OCI-LY7 (cell line): ENCODE data around the gene HPN.

ENCODE experiments used
- EZH2phosphoT487 ChIP-seq: fragments of 200-600 bp; sonication (generic); IDR thresholded peaks from 2 replicates; pipeline ENCODE4 v1.6.1; 2018; ENCODE audit warnings: low read depth, borderline replicate concordance, mild to moderate bottlenecking, mixed run types, antibody characterized with exemption, low read length, moderate library complexity, mixed read lengths
- TF ChIP-seq, protein P1 (sequence below): fragments of 200-600 bp; sonication (generic); conservative IDR thresholded peaks from 2 replicates; pipeline ENCODE4 v1.5.1; 2014; ENCODE audit warnings: mild to moderate bottlenecking, antibody characterized with exemption, low read length, moderate library complexity, mixed read lengths

GRCh38 chr19:35033067-35034004, 8.2 kb upstream of the HPN start:
- TF ChIP-seq, protein P1, sequence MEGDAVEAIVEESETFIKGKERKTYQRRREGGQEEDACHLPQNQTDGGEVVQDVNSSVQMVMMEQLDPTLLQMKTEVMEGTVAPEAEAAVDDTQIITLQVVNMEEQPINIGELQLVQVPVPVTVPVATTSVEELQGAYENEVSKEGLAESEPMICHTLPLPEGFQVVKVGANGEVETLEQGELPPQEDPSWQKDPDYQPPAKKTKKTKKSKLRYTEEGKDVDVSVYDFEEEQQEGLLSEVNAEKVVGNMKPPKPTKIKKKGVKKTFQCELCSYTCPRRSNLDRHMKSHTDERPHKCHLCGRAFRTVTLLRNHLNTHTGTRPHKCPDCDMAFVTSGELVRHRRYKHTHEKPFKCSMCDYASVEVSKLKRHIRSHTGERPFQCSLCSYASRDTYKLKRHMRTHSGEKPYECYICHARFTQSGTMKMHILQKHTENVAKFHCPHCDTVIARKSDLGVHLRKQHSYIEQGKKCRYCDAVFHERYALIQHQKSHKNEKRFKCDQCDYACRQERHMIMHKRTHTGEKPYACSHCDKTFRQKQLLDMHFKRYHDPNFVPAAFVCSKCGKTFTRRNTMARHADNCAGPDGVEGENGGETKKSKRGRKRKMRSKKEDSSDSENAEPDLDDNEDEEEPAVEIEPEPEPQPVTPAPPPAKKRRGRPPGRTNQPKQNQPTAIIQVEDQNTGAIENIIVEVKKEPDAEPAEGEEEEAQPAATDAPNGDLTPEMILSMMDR, result no peak
- no peak for TF ChIP-seq EZH2phosphoT487
